Endothelial cell of umbilical vein (primary cell): ENCODE data around the gene GTF2B. TPM values are rescaled to one million over a fixed set of nuclear protein-coding genes. Genes with fewer than 3 reads are reported as not detected.

Experiments
- BruUV-seq: library from RNA; stranded (reverse); fragments of 400-500 nt; replicated peaks from 2 replicates; lab custom pipeline; 2021; lab: Mats Ljungman, UMichigan
- CTCF ChIA-PET: fragments of 300-600, 350-600 bp; sonication (Branson Sonifier 250); formaldehyde crosslinking; loops from one replicate; lab custom pipeline; 2021; ENCODE audit warnings: antibody characterized with exemption, inconsistent platforms; lab: Charles Lee
- POLR2A ChIA-PET: fragments of 300-600, 350-600 bp; sonication (Branson Sonifier 250); formaldehyde crosslinking; loops from one replicate; lab custom pipeline; 2021; ENCODE audit warnings: antibody characterized with exemption, inconsistent platforms; lab: Charles Lee
- DNase-seq: peaks from one replicate; pipeline ENCODE4 v3.0.0-alpha.2; 2011; ENCODE audit warnings: low read depth, low spot score
- FAIRE-seq: peaks from 2 replicates; lab custom pipeline; 2011; peaks lifted over from hg19 to GRCh38; lab: Jason Lieb, UNC
- H2AFZ ChIP-seq: 2 replicates; pipeline ENCODE4 v1.6.0; 2012; ENCODE audit warnings: low read depth, low read length, control low read depth, inconsistent platforms
- H3K27ac ChIP-seq: 2 replicates; pipeline ENCODE4 v1.5.1; 2011; ENCODE audit warnings: low read depth, mild to moderate bottlenecking, control low read depth, low read length, moderate library complexity; ENCODE audit not compliant: insufficient read depth
- H3K27me3 ChIP-seq, 2 experiments: 2 replicates each; pipeline versions ENCODE4 v1.6.0 to v1.6.1; 2011; ENCODE audit warnings: low read length in 2 of 2, mixed read lengths in 1 of 2; ENCODE audit not compliant: control insufficient read depth in 2 of 2, insufficient read depth in 2 of 2
- H3K36me3 ChIP-seq, 2 experiments: 2 replicates in 1 of 2; 3 replicates in 1 of 2; pipeline ENCODE4 v1.5.1; 2011; ENCODE audit warnings: low read length in 2 of 2, mild to moderate bottlenecking in 1 of 2, moderate library complexity in 1 of 2; ENCODE audit not compliant: control insufficient read depth in 2 of 2, insufficient read depth in 2 of 2; ENCODE audit errors: extremely low read depth in 1 of 2
- H3K4me1 ChIP-seq: 3 replicates; pipeline ENCODE4 v1.5.1; 2011; ENCODE audit warnings: mild to moderate bottlenecking, low read length; ENCODE audit not compliant: control insufficient read depth, insufficient read depth; ENCODE audit errors: extremely low read depth
- H3K4me2 ChIP-seq: 2 replicates; pipeline ENCODE4 v1.6.1; 2011; ENCODE audit warnings: low read length, control low read depth, mixed read lengths; ENCODE audit not compliant: insufficient read depth
- H3K4me3 ChIP-seq, 3 experiments: fragments of 200-600 bp in 1 of 3; sonication (generic), shearing (Covaris generic) in 1 of 3; replicated peaks in 1 of 3; 2 replicates each; pipeline ENCODE4 v1.5.1; 2011 to 2016; ENCODE audit warnings: control low read depth in 3 of 3, low read length in 3 of 3, mild to moderate bottlenecking in 2 of 3, inconsistent platforms in 1 of 3, low read depth in 1 of 3, moderate library complexity in 1 of 3; ENCODE audit not compliant: insufficient read depth in 1 of 3
- H3K79me2 ChIP-seq: 2 replicates; pipeline ENCODE4 v1.6.0; 2012; ENCODE audit warnings: low read length, inconsistent platforms; ENCODE audit not compliant: control insufficient read depth, insufficient read depth
- H3K9ac ChIP-seq: replicated peaks from 2 replicates; pipeline ENCODE3; 2011; ENCODE audit warnings: low read length, control low read depth; ENCODE audit not compliant: insufficient read depth; ENCODE audit errors: extremely low read depth
- H3K9me1 ChIP-seq: replicated peaks from 3 replicates; pipeline ENCODE4 v1.6.0; 2011; ENCODE audit warnings: mild to moderate bottlenecking, low read length; ENCODE audit not compliant: control insufficient read depth, insufficient read depth; ENCODE audit errors: extremely low read depth
- H3K9me3 ChIP-seq: replicated peaks from 2 replicates; pipeline ENCODE4 v1.5.1; 2012; ENCODE audit warnings: low read length, inconsistent platforms; ENCODE audit not compliant: control insufficient read depth, insufficient read depth
- H4K20me1 ChIP-seq: replicated peaks from 2 replicates; pipeline ENCODE3; 2011; ENCODE audit warnings: mild to moderate bottlenecking, low read length; ENCODE audit not compliant: control insufficient read depth, insufficient read depth; ENCODE audit errors: extremely low read depth
- EZH2 ChIP-seq: IDR thresholded peaks from 2 replicates; pipeline ENCODE4 v1.6.1; 2012; ENCODE audit warnings: borderline replicate concordance, low read depth, mild to moderate bottlenecking, moderate library complexity, low read length, inconsistent platforms; ENCODE audit not compliant: severe bottlenecking
- FOS ChIP-seq: IDR thresholded peaks from 2 replicates; pipeline ENCODE4 v1.6.1; 2011; ENCODE audit warnings: mild to moderate bottlenecking, low read length, moderate library complexity, borderline replicate concordance; ENCODE audit not compliant: insufficient read depth
- GATA2 ChIP-seq: IDR thresholded peaks from 2 replicates; pipeline ENCODE4 v1.7.0; 2011; ENCODE audit warnings: low read depth, mild to moderate bottlenecking, moderate library complexity, mixed read lengths, low read length; ENCODE audit not compliant: insufficient read length, insufficient read depth
- JUN ChIP-seq: IDR thresholded peaks from 2 replicates; pipeline ENCODE4 v1.6.1; 2011; ENCODE audit warnings: borderline replicate concordance, low read depth; ENCODE audit not compliant: insufficient read length, insufficient read depth
- MAX ChIP-seq: IDR thresholded peaks from 2 replicates; pipeline ENCODE4 v1.6.1; 2011; ENCODE audit not compliant: insufficient read depth, insufficient read length
- MYC ChIP-seq: IDR thresholded peaks from one replicate; pipeline ENCODE4 v1.6.1; 2011; ENCODE audit warnings: mild to moderate bottlenecking, low read depth, low read length
- POLR2A ChIP-seq: IDR thresholded peaks from 2 replicates; pipeline ENCODE4 v1.6.1; 2012; ENCODE audit warnings: low read depth, mild to moderate bottlenecking, control low read depth, low read length
- POLR2AphosphoS5 ChIP-seq: IDR thresholded peaks from 2 replicates; pipeline ENCODE4 v1.6.1; 2012; ENCODE audit warnings: low read depth, mild to moderate bottlenecking, control low read depth, low read length, moderate library complexity; ENCODE audit not compliant: insufficient read depth
- dilution Hi-C: fragments of 300-500 bp; cut with MboI; formaldehyde crosslinking; loops from one replicate; pipeline ENCODE4 v1.15.0; 2019; ENCODE audit warnings: low sequenced_read_pairs; ENCODE audit not compliant: extremely low pct_ligation_motif_present
- intact Hi-C: fragments of 100-400 bp; cut with micrococcal nuclease; formaldehyde crosslinking; loops from one replicate; pipeline ENCODE4 v1.10.0; 2022
- polyA plus RNA-seq, 4 experiments: library from polyadenylated mRNA; depleted of rRNA in 3 of 4; stranded (reverse) in 3 of 4; unstranded in 1 of 4; fragments of >200 nt; gene quantifications; 2 replicates each; pipeline versions ENCODE4 v1.2.1 to v1.2.3, GENCODE V29; 2011 to 2012; ENCODE audit warnings: missing spikeins in 1 of 4
- total RNA-seq: library from RNA; stranded (reverse); gene quantifications from 2 replicates; pipeline ENCODE4 v1.2.3, GENCODE V29; 2021
- TF ChIP-seq, protein P1 (sequence below), 2 donors: IDR thresholded peaks; 1 replicate in 1 of 2; 2 replicates in 1 of 2; pipeline ENCODE4 v1.5.1; 2011; ENCODE audit warnings: low read length in 2 of 2, mild to moderate bottlenecking in 2 of 2, moderate library complexity in 2 of 2, control low read depth in 1 of 2, inconsistent platforms in 1 of 2, low read depth in 1 of 2; ENCODE audit not compliant: insufficient read depth in 1 of 2; ENCODE audit errors: extremely low read depth in 1 of 2

The GTF2B gene
- total and polyA plus RNA-seq, 2 donors (not counting 3 experiments of a cell fraction or from before 2014, with no cell fraction given): 19.8 to 20.0 TPM

- Histone ChIP-seq H3K9ac (no peak overlapping the region), H3K27me3 (no peaks in the 10 kb centered on the region), H4K20me1 (no peaks in the 10 kb centered on the region), H3K36me3 (no peaks in the 10 kb centered on the region), H3K79me2 (no peaks in the 10 kb centered on the region), H2AFZ (no peak overlapping the region), H3K9me3 (no peaks in the 10 kb centered on the region), H3K9me1 (no peaks in the 10 kb centered on the region), H3K27ac (no peak overlapping the region), H3K4me3 (no peak overlapping the region), H3K4me2 (no peak overlapping the region), H3K4me1 (peaks cover 5% of the 10 kb centered on the region)
- BruUV-seq: no TSS peak
- ChIA-PET CTCF (interaction anchor here (1.0 to 1.3 kb wide), 2 partner anchors 9 to 19 kb away, joined by 3 read pairs; no protein-coding TSS in a partner anchor), POLR2A (interaction anchor here (0.6 kb wide), 1 partner anchor 39 kb away, joined by 8 read pairs; no protein-coding TSS in a partner anchor)
- no peak for DNase-seq
- dilution Hi-C loops (no loop called here), intact Hi-C loops (no loop called here)
- FAIRE-seq: no peak
- no peak for TF ChIP-seq POLR2AphosphoS5
- TF ChIP-seq EZH2: no peak
- no peak for TF ChIP-seq FOS
- no peak for TF ChIP-seq MYC
- TF ChIP-seq JUN: no peak
- TF ChIP-seq POLR2A: no peak
These were observed 39.9 kb downstream of the GTF2B start for GRCh38 chr1:88851303-88852063.

DNA sequence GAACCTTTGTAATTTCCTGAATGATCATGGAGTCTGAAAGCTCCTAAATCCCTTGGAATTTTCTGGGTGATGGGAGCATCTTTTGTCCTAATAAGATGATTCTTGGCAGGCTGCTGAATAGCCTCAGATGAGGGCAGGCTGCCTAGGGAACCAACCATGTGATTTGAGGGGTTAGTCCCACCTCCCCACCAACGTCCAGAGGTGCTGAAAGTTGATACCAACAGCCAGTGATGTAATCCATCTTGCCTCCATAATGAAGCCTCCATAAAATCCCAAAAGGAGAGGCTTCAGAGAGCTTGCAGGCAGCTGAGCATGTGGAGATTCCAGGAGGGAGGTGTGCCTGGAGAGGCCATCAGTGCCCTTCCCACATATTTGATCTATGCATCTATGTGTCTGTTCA is 43.7 kb downstream of the GTF2B start:
- H3K4me2 ChIP-seq: no peak overlapping the region
- ChIA-PET CTCF (interaction anchor here (1.0 to 1.3 kb wide), 3 partner anchors 12 to 29 kb away, joined by 3 to 5 read pairs (median 4); no protein-coding TSS in a partner anchor), POLR2A (no interaction called here)
- no peak overlapping the region for H2AFZ ChIP-seq
- H3K4me3 ChIP-seq: no peak overlapping the region
- no peaks in the 10 kb centered on the region for H3K36me3 ChIP-seq
- H3K9me3 ChIP-seq: no peaks in the 10 kb centered on the region
- H3K27me3 ChIP-seq: no peaks in the 10 kb centered on the region
- no peaks in the 10 kb centered on the region for H4K20me1 ChIP-seq
- H3K9ac ChIP-seq: no peak overlapping the region
- BruUV-seq: no TSS peak
- H3K4me1 ChIP-seq: no peaks in the 10 kb centered on the region
- TF ChIP-seq FOS (no peak), MYC (no peak), GATA2 (no peak), POLR2A (no peak), MAX (no peak), EZH2 (no peak), POLR2AphosphoS5 (no peak), JUN (no peak)
- TF ChIP-seq, protein P1, sequence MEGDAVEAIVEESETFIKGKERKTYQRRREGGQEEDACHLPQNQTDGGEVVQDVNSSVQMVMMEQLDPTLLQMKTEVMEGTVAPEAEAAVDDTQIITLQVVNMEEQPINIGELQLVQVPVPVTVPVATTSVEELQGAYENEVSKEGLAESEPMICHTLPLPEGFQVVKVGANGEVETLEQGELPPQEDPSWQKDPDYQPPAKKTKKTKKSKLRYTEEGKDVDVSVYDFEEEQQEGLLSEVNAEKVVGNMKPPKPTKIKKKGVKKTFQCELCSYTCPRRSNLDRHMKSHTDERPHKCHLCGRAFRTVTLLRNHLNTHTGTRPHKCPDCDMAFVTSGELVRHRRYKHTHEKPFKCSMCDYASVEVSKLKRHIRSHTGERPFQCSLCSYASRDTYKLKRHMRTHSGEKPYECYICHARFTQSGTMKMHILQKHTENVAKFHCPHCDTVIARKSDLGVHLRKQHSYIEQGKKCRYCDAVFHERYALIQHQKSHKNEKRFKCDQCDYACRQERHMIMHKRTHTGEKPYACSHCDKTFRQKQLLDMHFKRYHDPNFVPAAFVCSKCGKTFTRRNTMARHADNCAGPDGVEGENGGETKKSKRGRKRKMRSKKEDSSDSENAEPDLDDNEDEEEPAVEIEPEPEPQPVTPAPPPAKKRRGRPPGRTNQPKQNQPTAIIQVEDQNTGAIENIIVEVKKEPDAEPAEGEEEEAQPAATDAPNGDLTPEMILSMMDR (IDR thresholded peaks at IDR 0.05; ENCODE audit: extremely low read depth in 1 of 2, insufficient read depth in 1 of 2, low read depth in 1 of 2, low read length in 2 of 2): no peak
- no peaks in the 10 kb centered on the region for H3K9me1 ChIP-seq
- DNase-seq: no peak
- dilution Hi-C loops: no loop called here
- no peak for FAIRE-seq
- no peaks in the 10 kb centered on the region for H3K79me2 ChIP-seq
- intact Hi-C loops: no loop called here
- no peak overlapping the region for H3K27ac ChIP-seq
